SK-N-SH (cell line): ENCODE measurements around the gene AP4B1. TPM values are rescaled to one million over a fixed set of nuclear protein-coding genes. Genes with fewer than 3 reads are reported as not detected.

Experiments
- CTCF ChIA-PET: fragments of 300-600, 350-600 bp; formaldehyde crosslinking; extraction: SDS; loops from one replicate; lab custom pipeline; 2021; lab: Yijun Ruan, JAX
- POLR2A ChIA-PET: fragments of 350-600 bp; sonication (Branson Sonifier 250); formaldehyde crosslinking; extraction: SDS; loops from one replicate; lab custom pipeline; 2020; ENCODE audit warnings: antibody characterized with exemption, inconsistent platforms; lab: Yijun Ruan, JAX
- DNase-seq: peaks from one replicate; pipeline ENCODE4 v3.0.0; 2012
- H2AFZ ChIP-seq: fragments of 200-600 bp; sonication (generic); 2 replicates; pipeline ENCODE4 v1.8.1; 2016; ENCODE audit warnings: antibody characterized with exemption, mild to moderate bottlenecking, low read depth
- H3F3A ChIP-seq: fragments of 200-600 bp; sonication (generic); replicated peaks from 2 replicates; pipeline ENCODE3; 2016; ENCODE audit warnings: antibody characterized with exemption, mild to moderate bottlenecking; ENCODE audit not compliant: insufficient read depth
- H3K27ac ChIP-seq, 2 experiments: fragments of 200-500 bp in 1 of 2; fragments of 200-600 bp in 1 of 2; sonication (Bioruptor generic) in 1 of 2; sonication (generic), shearing (Covaris generic) in 1 of 2; 2 replicates each; pipeline versions ENCODE4 v1.5.1 to v1.6.1; 2014 to 2016; ENCODE audit warnings: low read depth in 2 of 2, inconsistent platforms in 1 of 2, low read length in 1 of 2, mild to moderate bottlenecking in 1 of 2, mixed read lengths in 1 of 2
- H3K27me3 ChIP-seq: fragments of 200-600 bp; sonication (generic), shearing (Covaris generic); 2 replicates; pipeline ENCODE4 v1.6.1; 2016; ENCODE audit warnings: mixed run types; ENCODE audit not compliant: insufficient read depth
- H3K36me3 ChIP-seq, 2 experiments: fragments of 200-500 bp in 1 of 2; fragments of 200-600 bp in 1 of 2; sonication (Bioruptor generic) in 1 of 2; sonication (generic) in 1 of 2; replicated peaks in 1 of 2; 2 replicates each; pipeline versions ENCODE3 to v1.5.1; 2014 to 2016; ENCODE audit warnings: low read length in 1 of 2, mild to moderate bottlenecking in 1 of 2; ENCODE audit not compliant: insufficient read depth in 2 of 2, control insufficient read depth in 1 of 2
- H3K4me1 ChIP-seq, 2 experiments: fragments of 200-500 bp in 1 of 2; fragments of 200-600 bp in 1 of 2; sonication (Bioruptor generic) in 1 of 2; sonication (generic), shearing (Covaris generic) in 1 of 2; 2 replicates each; pipeline versions ENCODE4 v1.5.1 to v1.6.1; 2014 to 2016; ENCODE audit warnings: low read depth in 1 of 2, low read length in 1 of 2, mixed run types in 1 of 2; ENCODE audit not compliant: insufficient read depth in 2 of 2, control insufficient read depth in 1 of 2
- H3K4me2 ChIP-seq: fragments of 200-600 bp; sonication (generic), shearing (Covaris generic); 2 replicates; pipeline ENCODE4 v1.6.1; 2017; ENCODE audit warnings: mixed run types
- H3K4me3 ChIP-seq, 2 experiments: fragments of 200-500 bp in 1 of 2; fragments of 200-600 bp in 1 of 2; sonication (Bioruptor generic) in 1 of 2; sonication (generic), shearing (Covaris generic) in 1 of 2; 2 replicates each; pipeline versions ENCODE4 v1.5.1 to v1.8.1; 2014 to 2016; ENCODE audit warnings: low read depth in 2 of 2, inconsistent platforms in 1 of 2, low read length in 1 of 2, mild to moderate bottlenecking in 1 of 2, mixed read lengths in 1 of 2, moderate library complexity in 1 of 2
- H3K79me2 ChIP-seq: fragments of 200-600 bp; sonication (generic); 2 replicates; pipeline ENCODE4 v1.8.1; 2017; ENCODE audit warnings: mild to moderate bottlenecking; ENCODE audit not compliant: insufficient read depth
- H3K9ac ChIP-seq: fragments of 200-600 bp; sonication (generic); 2 replicates; pipeline ENCODE4 v1.6.1; 2017; ENCODE audit warnings: mixed run types
- H3K9me2 ChIP-seq: fragments of 200-600 bp; sonication (generic); 2 replicates; pipeline ENCODE4 v1.6.1; 2017; ENCODE audit warnings: mixed run types
- H3K9me3 ChIP-seq: fragments of 200-600 bp; sonication (generic); 2 replicates; pipeline ENCODE4 v1.6.1; 2017; ENCODE audit warnings: mixed run types, mild to moderate bottlenecking, moderate library complexity
- H4K20me1 ChIP-seq: fragments of 200-600 bp; sonication (generic); 2 replicates; pipeline ENCODE4 v1.6.1; 2017; ENCODE audit warnings: mild to moderate bottlenecking, mixed run types; ENCODE audit not compliant: insufficient read depth
- ELF1 ChIP-seq: IDR thresholded peaks from 2 replicates; pipeline ENCODE4 v1.4.0; 2012
- FOXM1 ChIP-seq: IDR thresholded peaks from 2 replicates; pipeline ENCODE4 v1.4.0; 2012; ENCODE audit warnings: low read depth, mild to moderate bottlenecking
- JUND ChIP-seq: IDR thresholded peaks from 2 replicates; pipeline ENCODE4 v1.4.0; 2012
- MXI1 ChIP-seq: IDR thresholded peaks from 2 replicates; pipeline ENCODE4 v1.6.1; 2012; ENCODE audit warnings: mild to moderate bottlenecking, low read depth, low read length, improper control_type of control experiment
- NRF1 ChIP-seq: IDR thresholded peaks from 2 replicates; pipeline ENCODE4 v1.6.1; 2012; ENCODE audit warnings: low read depth, mild to moderate bottlenecking, low read length
- PBX3 ChIP-seq: IDR thresholded peaks from 2 replicates; pipeline ENCODE4; 2012
- POLR2AphosphoS5 ChIP-seq: IDR thresholded peaks from 2 replicates; pipeline ENCODE4 v1.6.1; 2012; ENCODE audit warnings: low read depth, low read length
- REST ChIP-seq: IDR thresholded peaks from 2 replicates; pipeline ENCODE4 v1.6.1; 2012; ENCODE audit warnings: mild to moderate bottlenecking, low read depth, low read length, moderate library complexity
- RFX5 ChIP-seq: IDR thresholded peaks from 2 replicates; pipeline ENCODE4 v1.6.1; 2012; ENCODE audit warnings: mild to moderate bottlenecking, improper control_type of control experiment, low read length
- RXRA ChIP-seq: IDR thresholded peaks from 2 replicates; pipeline ENCODE4 v1.4.0; 2012; ENCODE audit warnings: low read depth, mild to moderate bottlenecking, borderline replicate concordance
- TAF1 ChIP-seq: IDR thresholded peaks from 2 replicates; pipeline ENCODE4 v1.6.1; 2012; ENCODE audit warnings: low read depth, mild to moderate bottlenecking, low read length, moderate library complexity, borderline replicate concordance
- USF2 ChIP-seq: fragments of 150-350 bp; IDR thresholded peaks from 2 replicates; pipeline ENCODE4 v1.6.1; 2017; ENCODE audit warnings: antibody characterized with exemption, low read length, low read depth, borderline replicate concordance
- YY1 ChIP-seq: IDR thresholded peaks from 2 replicates; pipeline ENCODE4 v1.4.0; 2012; ENCODE audit warnings: low read depth, mild to moderate bottlenecking
- WGBS: methylation state at CpG from one replicate; pipeline ENCODE4 v1.1.6; 2017; ENCODE audit warnings: low lambda C conversion rate; 5-methylcytosine and 5-hydroxymethylcytosine counted together
- polyA plus RNA-seq, 3 experiments: library from polyadenylated mRNA; depleted of rRNA; stranded (reverse); fragments of >200 nt; gene quantifications; 2 replicates each; pipeline ENCODE4 v1.2.3, GENCODE V29; 2012
- TF ChIP-seq, protein P1 (sequence below): fragments of 150-350 bp; IDR thresholded peaks from 2 replicates; pipeline ENCODE4 v1.6.1; 2016; ENCODE audit warnings: mild to moderate bottlenecking, low read depth, low read length
- TF ChIP-seq, protein P2 (sequence below): IDR thresholded peaks from 2 replicates; pipeline ENCODE4 v1.4.0; 2012; ENCODE audit warnings: low read depth, borderline replicate concordance

The AP4B1 gene
- polyA plus RNA-seq, 1 of the 3 experiments (the other 2 are of a cell fraction): 11.5 TPM

DNA sequence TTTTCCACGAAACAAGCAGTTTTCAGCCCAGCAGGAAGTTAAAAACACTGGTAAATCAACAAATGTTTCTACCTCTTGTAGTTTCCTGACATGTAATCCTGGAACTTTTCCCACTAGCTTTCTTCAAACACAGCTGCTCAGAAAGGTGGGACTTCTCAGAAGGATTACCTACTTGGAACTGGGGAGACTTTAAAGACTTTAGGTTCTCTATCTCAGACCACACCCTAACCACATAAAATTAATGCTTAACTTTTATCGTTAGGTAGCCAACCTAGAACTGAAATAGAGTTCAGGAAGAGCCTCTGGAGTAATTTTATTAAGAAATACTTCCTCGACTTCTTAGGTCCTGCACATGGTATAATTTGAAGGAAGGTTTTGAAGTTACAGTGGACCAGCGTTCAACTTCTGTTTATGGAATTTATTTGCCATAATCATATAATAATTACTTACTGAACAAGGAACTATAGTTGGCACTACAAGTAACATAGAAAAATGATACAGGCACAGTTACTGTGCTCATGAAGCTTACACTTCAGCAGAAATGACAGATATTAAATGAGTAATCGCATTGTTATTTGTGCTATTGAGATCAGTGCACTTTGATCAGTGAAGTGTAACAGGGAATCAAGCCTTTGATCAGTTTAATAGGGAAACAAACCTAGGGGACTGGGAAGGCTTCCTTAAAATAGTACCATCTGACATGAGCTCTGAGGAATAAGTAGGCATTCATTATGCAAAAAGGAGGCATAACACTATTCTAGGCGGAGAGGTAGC, 17.0 kb downstream of the AP4B1 start, which contains the start of gene BCL2L15:
BCL2L15 (minus strand) TSS at position 180 of the 774 bp plus-strand sequence. CDS start 206 bp downstream, outside the sequence.
- no peak for DNase-seq
- CTCF ChIA-PET: no interaction called here
- Histone ChIP-seq H3K9me3 (no peaks in the 10 kb centered on the region), H3F3A (no peaks in the 10 kb centered on the region), H3K27me3 (no peaks in the 10 kb centered on the region), H3K9ac (no peak within 1 kb of the TSS), H2AFZ (no peak within 1 kb of the TSS), H3K79me2 (no peaks in the 10 kb centered on the region), H4K20me1 (no peaks in the 10 kb centered on the region), H3K36me3 (no peaks in the 10 kb centered on the region), H3K4me3 (no peak within 1 kb of the TSS), H3K9me2 (no peaks in the 10 kb centered on the region), H3K4me2 (no peak within 1 kb of the TSS), H3K27ac (no peak within 1 kb of the TSS), H3K4me1 (no peaks in the 10 kb centered on the region)
- no peak for TF ChIP-seq RXRA
- no peak for TF ChIP-seq ELF1
- no peak for TF ChIP-seq JUND
- TF ChIP-seq POLR2AphosphoS5: no peak
- no peak for TF ChIP-seq USF2
- no peak for TF ChIP-seq MXI1
- TF ChIP-seq NRF1: no peak
- no peak for TF ChIP-seq YY1
- WGBS: 81% methylated on average over 6 of the region's 6 CpGs
- POLR2A ChIA-PET: no interaction called here

DNA sequence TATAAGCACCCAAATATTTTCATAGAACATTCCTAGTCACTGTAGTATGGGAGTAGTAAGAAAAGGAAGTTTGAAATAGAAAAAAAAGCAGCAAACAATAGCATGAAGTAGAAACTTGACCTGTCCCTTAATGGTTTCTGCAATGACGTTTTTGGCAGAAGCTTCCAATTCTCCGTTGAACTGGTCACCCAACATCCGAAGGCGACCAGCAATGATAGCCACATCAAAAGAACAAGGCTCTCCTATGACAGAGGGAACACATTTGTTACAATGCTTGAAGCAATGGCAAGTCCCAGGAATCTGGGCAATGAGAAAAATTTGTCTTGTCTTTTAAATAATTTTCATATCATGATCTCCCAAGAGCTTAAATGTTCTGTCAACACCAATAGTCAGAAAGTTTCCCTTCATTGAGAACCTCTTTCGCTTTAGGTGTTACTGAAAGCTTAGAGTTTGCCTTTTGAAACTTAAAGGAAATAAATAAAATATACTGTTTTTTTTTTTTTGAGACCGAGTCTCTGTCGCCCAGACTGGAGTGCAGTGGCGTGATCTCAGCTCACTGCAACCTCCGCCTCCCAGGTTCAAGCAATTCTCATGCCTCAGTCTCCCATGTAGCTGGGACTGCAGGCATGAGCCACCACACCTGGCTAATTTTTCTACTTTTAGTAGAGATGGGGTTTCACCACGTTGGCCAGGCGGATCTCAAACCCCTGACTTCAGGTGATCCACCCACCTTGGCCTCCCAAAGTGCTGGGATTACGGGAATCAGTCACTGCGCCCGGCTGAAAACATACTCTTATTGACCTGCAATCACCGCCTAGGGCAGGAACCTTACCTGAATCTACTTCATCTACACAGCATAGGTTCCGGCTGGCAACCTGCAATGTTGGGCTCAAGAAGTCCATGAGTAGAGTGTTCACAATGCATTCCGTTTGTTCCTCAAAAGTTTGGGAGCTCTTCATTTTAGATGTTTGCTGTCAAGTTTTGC, 17.9 kb downstream of the AP4B1 start:
- POLR2A ChIA-PET: no interaction called here
- H3K4me2 ChIP-seq: no peak overlapping the region
- no peaks in the 10 kb centered on the region for H3K9me3 ChIP-seq
- 88% methylated on average over 17 of the region's 17 CpGs for WGBS
- no peak for DNase-seq
- TF ChIP-seq REST: no peak
- TF ChIP-seq FOXM1: no peak
- no peak for TF ChIP-seq RFX5
- no peak for TF ChIP-seq TAF1
- no peak for TF ChIP-seq PBX3
- no peak for TF ChIP-seq USF2
- TF ChIP-seq, protein P1, sequence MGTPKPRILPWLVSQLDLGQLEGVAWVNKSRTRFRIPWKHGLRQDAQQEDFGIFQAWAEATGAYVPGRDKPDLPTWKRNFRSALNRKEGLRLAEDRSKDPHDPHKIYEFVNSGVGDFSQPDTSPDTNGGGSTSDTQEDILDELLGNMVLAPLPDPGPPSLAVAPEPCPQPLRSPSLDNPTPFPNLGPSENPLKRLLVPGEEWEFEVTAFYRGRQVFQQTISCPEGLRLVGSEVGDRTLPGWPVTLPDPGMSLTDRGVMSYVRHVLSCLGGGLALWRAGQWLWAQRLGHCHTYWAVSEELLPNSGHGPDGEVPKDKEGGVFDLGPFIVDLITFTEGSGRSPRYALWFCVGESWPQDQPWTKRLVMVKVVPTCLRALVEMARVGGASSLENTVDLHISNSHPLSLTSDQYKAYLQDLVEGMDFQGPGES: no peak
- TF ChIP-seq NRF1: no peak
- TF ChIP-seq, protein P2, sequence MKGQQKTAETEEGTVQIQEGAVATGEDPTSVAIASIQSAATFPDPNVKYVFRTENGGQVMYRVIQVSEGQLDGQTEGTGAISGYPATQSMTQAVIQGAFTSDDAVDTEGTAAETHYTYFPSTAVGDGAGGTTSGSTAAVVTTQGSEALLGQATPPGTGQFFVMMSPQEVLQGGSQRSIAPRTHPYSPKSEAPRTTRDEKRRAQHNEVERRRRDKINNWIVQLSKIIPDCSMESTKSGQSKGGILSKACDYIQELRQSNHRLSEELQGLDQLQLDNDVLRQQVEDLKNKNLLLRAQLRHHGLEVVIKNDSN: no peak
- TF ChIP-seq YY1: no peak
- TF ChIP-seq, all 33 proteins: peak for 0
- CTCF ChIA-PET: no interaction called here
- H3K4me1 ChIP-seq: no peaks in the 10 kb centered on the region
- no peak overlapping the region for H3K4me3 ChIP-seq
- H3K36me3 ChIP-seq: no peaks in the 10 kb centered on the region
- H3K9ac ChIP-seq: no peak overlapping the region
- no peaks in the 10 kb centered on the region for H4K20me1 ChIP-seq
- H3K27ac ChIP-seq: no peak overlapping the region
- no peaks in the 10 kb centered on the region for H3K9me2 ChIP-seq
- H3K79me2 ChIP-seq: no peaks in the 10 kb centered on the region
- H3F3A ChIP-seq: no peaks in the 10 kb centered on the region
- H3K27me3 ChIP-seq: no peaks in the 10 kb centered on the region
- no peak overlapping the region for H2AFZ ChIP-seq
